Activated T-helper 1 cell treated with Interleukin-2 at 50 U/mL for 16 hours (primary cell): ENCODE data around the gene GPR52.

Experiments used
- DNase-seq: peaks from one replicate; pipeline ENCODE4 v3.0.0-alpha.2; 2020; ENCODE audit warnings: low read depth

The GPR52 gene

GRCh38 chr1:174466607-174467006 is 18.8 kb downstream of the GPR52 start:
- no peak for DNase-seq

- DNase-seq = no peak
Measured at GRCh38 chr1:174469052-174469451, 21.3 kb downstream of the GPR52 start.

GRCh38 chr1:174469687-174470086 is 21.9 kb downstream of the GPR52 start:
- no peak for DNase-seq

GRCh38 chr1:174479281-174479680 is 31.5 kb downstream of the GPR52 start:
- no peak for DNase-seq

- no peak for DNase-seq
Measured at GRCh38 chr1:174480324-174480723, 32.6 kb downstream of the GPR52 start.

GRCh38 chr1:174491606-174492005 is 43.8 kb downstream of the GPR52 start:
- DNase-seq = no peak

- no peak for DNase-seq
Measured at GRCh38 chr1:174497478-174497877, 49.7 kb downstream of the GPR52 start.
